Lung (tissue), 12 donors: ENCODE measurements around the gene RAI1. TPM values are rescaled to one million over a fixed set of nuclear protein-coding genes. Genes with fewer than 3 reads are reported as not detected.
A peak's percentile ranks its signal among the peaks of the same experiment; 100 is the strongest.

Source experiments
- ATAC-seq: fragments of 200-7000 bp; cut with Tn5 transposase; one replicate; pipeline ENCODE4 v1.9.1; 2020; ENCODE audit warnings: moderate number of reproducible peaks; ENCODE audit not compliant: insufficient read depth, low FRiP score
- DNase-seq, 3 donors: peaks; one replicate each; pipeline ENCODE4 v3.0.0-alpha.2; 2013 to 2017
- H3K27ac ChIP-seq, 2 donors: one replicate each; pipeline ENCODE4 v1.5.1; 2013; ENCODE audit warnings: mild to moderate bottlenecking in 2 of 2, moderate library complexity in 2 of 2, control low read depth in 1 of 2, inconsistent platforms in 1 of 2, low read depth in 1 of 2, low read length in 1 of 2
- H3K27me3 ChIP-seq, 3 donors: one replicate each; pipeline ENCODE4 v1.5.1; 2013; ENCODE audit warnings: low read length in 2 of 3; ENCODE audit not compliant: control insufficient read depth in 3 of 3, insufficient read depth in 3 of 3
- H3K36me3 ChIP-seq, 4 donors: one replicate each; pipeline ENCODE4 v1.5.1; 2013; ENCODE audit warnings: low read length in 4 of 4, mild to moderate bottlenecking in 1 of 4, moderate library complexity in 1 of 4; ENCODE audit not compliant: control insufficient read depth in 4 of 4, insufficient read depth in 4 of 4
- H3K4me1 ChIP-seq, 5 donors: one replicate each; pipeline ENCODE4 v1.5.1; 2013; ENCODE audit warnings: low read length in 5 of 5, mild to moderate bottlenecking in 2 of 5, moderate library complexity in 1 of 5; ENCODE audit not compliant: control insufficient read depth in 5 of 5, insufficient read depth in 5 of 5
- H3K4me3 ChIP-seq: one replicate; pipeline ENCODE4 v1.5.1; 2013; ENCODE audit warnings: mild to moderate bottlenecking, control low read depth, moderate library complexity
- H3K9ac ChIP-seq, 2 donors: one replicate each; pipeline ENCODE4 v1.5.1; 2013; ENCODE audit warnings: low read length in 2 of 2, control low read depth in 1 of 2; ENCODE audit not compliant: insufficient read depth in 1 of 2
- H3K9me3 ChIP-seq, 4 donors: one replicate each; pipeline ENCODE4 v1.5.1; 2013; ENCODE audit warnings: low read length in 3 of 4, mild to moderate bottlenecking in 1 of 4, moderate library complexity in 1 of 4; ENCODE audit not compliant: control insufficient read depth in 4 of 4, insufficient read depth in 3 of 4
- CTCF ChIP-seq: IDR thresholded peaks from 2 replicates; pipeline ENCODE4 v1.5.1; 2012; ENCODE audit warnings: mild to moderate bottlenecking; ENCODE audit errors: control extremely low read depth, extremely low read depth
- WGBS, 2 donors: extraction: QIAGEN DNeasy Blood & Tissue Kit; methylation state at CpG; one replicate each; pipeline ENCODE4 v1.1.7; 2013; 5-methylcytosine and 5-hydroxymethylcytosine counted together
- polyA plus RNA-seq, 2 donors: library from polyadenylated mRNA; stranded (reverse); fragments of 200-250 nt; gene quantifications; one replicate each; pipeline ENCODE4 v1.2.1, GENCODE V29; 2013
- total RNA-seq, 2 donors: library from RNA; depleted of rRNA in 1 of 2; stranded (reverse); fragments of >200 nt in 1 of 2; gene quantifications; one replicate each; pipeline ENCODE4 v1.2.1, GENCODE V29; 2014 to 2021
- donor health status: control.
- donor health status: control.
- donor health status: Bipolar disorder and iron deficiency.
- donor health status: healthy.
- donor health status: DM: yes; HTN: yes; CAD: no.

RAI1 gene
- total and polyA plus RNA-seq, 4 donors, result 14.5 to 44.4 (median 28.3) TPM

- H3K36me3 ChIP-seq, result no peaks in the 10 kb centered on the region
- H3K9me3 ChIP-seq, result no peaks in the 10 kb centered on the region
- TF ChIP-seq CTCF, result no peak
- H3K27me3 ChIP-seq, result no peaks in the 10 kb centered on the region
- peak overlapping the region; percentile 14 for H3K4me3 ChIP-seq
- peak overlapping the region; percentile 2 to 90 for H3K27ac ChIP-seq
- peak; percentile 17 for ATAC-seq
- H3K4me1 ChIP-seq, result peaks cover 16 to 73% (median 36%) of the 10 kb centered on the region in 5 donors
- 3% methylated on average over 77 to 88 of the region's 88 CpGs for WGBS, 2 donors
- DNase-seq, result peak; percentile 86 to 89 (median 86)
- no peak overlapping the region for H3K9ac ChIP-seq
These were observed 100.6 kb downstream of the RAI1 start for GRCh38 chr17:17781591-17782496.

GRCh38 chr17:17782523-17783115, 101.4 kb downstream of the RAI1 start:
- H3K27me3 ChIP-seq, result no peaks in the 10 kb centered on the region
- ATAC-seq, result peak; percentile 1
- H3K9me3 ChIP-seq, result no peaks in the 10 kb centered on the region
- peak overlapping the region in 1 of 2 donors; percentile 90 for H3K27ac ChIP-seq
- 0 to 1% methylated on average over 30 to 56 of the region's 57 CpGs for WGBS, 2 donors
- TF ChIP-seq CTCF, result no peak
- peak overlapping the region; percentile 14 for H3K4me3 ChIP-seq
- peak; percentile 45 to 61 (median 56) for DNase-seq
- no peak overlapping the region for H3K9ac ChIP-seq
- peaks cover 16 to 69% (median 36%) of the 10 kb centered on the region in 5 donors for H3K4me1 ChIP-seq
- H3K36me3 ChIP-seq, result no peaks in the 10 kb centered on the region

GRCh38 chr17:17783116-17783824, 102.0 kb downstream of the RAI1 start:
- Histone ChIP-seq H3K27me3 (no peaks in the 10 kb centered on the region), H3K27ac (peak overlapping the region; percentile 20 to 90), H3K4me1 (peaks cover 14 to 63% (median 30%) of the 10 kb centered on the region in 5 donors), H3K9ac (no peak overlapping the region), H3K36me3 (no peaks in the 10 kb centered on the region), H3K9me3 (no peaks in the 10 kb centered on the region), H3K4me3 (peak overlapping the region; percentile 40)
- ATAC-seq (peak; percentile 56), DNase-seq (peak in 2 of 3 donors; percentile 46 to 73)
- TF ChIP-seq CTCF, result no peak
- WGBS, 2 donors, result 1% methylated on average over 62 to 75 of the region's 75 CpGs
